ENCODE measurements around the gene PRKCH.

The PRKCH gene

DNA sequence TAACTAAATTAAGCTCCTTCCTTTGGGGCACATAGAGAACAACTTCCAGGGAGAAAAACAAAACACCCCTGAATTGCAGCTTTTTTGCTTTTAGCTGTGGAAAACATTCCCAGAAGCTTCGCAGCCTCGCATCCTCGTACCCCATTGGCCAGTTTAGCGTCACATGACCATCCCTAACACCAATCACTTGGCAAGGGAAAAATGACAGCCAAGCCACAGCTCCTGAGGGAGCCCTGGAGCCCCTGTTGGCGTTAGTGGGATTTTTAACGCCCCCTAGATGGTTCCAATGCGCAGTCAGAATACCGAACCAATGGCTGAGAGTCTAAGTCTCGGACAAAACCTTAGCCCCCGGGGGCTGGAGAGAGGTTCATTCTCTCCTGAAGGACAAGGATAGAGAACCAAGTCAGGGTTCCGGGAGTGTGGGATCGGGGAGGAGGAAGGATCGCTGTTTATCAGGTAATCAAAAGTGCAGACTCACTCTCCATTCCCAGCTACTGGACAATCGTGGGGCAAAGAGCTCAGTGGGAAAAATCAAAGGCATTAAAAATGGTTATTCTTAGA, 238.3 kb downstream of the PRKCH start:
- DNase-seq, result no peak

DNA sequence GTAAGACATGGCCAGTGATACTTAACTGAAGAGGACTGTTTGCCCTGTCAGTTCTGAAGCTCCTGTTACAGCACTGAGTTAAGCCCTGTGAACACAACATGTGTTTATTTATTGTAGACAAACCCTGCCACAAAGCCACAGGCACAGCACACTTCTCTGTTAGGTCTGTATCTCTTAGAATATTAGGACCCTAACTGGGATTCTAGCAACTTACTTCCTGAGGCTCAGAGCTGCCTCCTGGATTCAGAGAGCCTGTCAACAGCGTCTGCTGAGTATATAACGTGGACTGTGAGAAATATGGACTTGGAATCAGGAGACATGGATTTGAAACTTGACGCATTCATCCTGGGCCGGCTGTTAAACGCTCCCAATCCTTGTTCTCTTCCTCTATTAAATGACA, 238.9 kb downstream of the PRKCH start:
- DNase-seq, result no peak

DNA sequence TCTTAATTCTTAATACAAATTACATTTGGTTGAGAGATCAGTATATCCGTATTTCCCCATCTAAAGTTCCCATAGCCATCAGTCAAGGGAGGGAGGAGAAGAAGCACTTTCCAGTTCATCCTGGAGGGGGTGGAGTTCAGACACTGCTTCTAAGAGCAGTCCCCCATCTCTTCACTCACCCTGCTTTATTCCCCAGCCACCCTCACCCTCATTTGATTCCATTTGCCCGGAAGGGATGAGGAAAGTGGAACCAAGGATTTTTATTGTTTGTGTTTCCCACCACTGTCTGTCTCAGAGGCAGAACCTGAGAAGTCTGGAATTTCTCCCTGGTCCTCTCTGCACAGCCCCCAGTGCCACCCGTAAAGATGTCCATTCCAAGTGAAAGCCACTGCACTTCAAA, 239.7 kb downstream of the PRKCH start:
- no peak for DNase-seq

DNA sequence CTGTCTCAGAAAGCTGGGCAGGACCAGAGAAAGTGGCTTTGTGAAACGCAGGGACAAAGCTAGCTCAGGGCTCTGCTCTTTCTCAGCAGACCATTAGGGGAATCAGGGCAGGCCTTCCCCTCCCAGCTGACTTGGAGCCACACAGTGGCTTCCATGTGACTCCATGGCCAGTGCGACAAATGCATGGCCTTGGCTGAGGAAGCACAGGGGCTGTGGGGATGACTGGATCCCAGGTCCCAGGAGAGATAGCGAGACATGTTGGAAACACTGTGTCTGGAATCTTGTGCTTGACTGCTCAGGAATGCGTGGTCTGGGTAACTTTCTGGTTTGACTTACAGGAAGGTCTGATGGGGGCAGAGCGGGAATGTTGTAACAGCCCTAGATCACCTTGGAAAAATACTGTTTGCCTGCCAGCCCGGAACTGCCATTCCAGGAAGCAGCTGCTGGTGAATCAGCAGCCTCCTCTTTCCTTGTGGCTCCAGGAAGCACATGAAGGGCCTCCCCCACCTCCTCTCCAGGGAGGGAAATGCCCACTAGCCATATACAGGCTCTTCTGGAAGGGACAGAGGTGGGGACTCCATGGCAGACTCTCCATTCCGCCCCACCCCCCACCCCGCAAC, 240.4 kb downstream of the PRKCH start:
- no peak for DNase-seq

DNA sequence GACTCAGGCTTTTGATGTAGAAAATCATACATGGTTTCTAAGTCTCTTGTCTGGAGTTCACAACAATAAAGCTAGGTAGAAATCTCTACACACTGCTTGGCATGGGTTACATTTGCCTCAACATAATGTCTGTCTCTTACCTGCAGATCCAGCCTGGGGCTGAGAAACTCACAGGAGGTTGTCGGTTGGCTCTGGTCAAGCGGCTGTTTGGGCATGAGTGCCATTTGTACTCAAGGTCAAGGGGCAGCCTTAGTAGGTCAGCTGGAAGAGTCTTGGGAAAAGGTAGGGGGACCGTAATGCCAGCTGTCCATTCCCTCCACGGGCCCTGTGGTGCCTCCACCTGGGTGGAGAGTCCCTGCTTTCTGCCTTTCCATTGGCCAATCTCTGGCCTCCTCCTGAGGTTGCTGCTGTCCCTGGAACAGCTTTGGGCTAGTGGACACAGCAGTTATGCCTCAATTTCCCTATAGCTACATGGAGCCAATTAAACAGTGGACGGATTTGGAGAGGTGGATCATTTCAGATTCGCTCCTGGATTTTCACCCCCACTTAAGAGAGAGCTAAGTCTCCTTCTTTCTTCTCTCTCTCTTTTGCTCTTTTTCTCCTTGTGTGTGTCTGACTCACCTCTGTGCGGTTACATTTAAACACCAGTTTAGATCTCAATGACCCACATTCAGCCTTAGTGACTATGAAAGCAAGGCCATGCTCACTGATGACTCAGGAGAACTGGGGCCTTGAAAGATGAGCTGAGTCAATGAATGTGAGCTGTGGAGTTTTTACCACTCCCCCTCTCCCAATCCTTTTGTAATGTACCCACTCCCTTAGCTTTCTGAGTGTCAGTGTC, 241.2 kb downstream of the PRKCH start:
- no peak for DNase-seq

DNA sequence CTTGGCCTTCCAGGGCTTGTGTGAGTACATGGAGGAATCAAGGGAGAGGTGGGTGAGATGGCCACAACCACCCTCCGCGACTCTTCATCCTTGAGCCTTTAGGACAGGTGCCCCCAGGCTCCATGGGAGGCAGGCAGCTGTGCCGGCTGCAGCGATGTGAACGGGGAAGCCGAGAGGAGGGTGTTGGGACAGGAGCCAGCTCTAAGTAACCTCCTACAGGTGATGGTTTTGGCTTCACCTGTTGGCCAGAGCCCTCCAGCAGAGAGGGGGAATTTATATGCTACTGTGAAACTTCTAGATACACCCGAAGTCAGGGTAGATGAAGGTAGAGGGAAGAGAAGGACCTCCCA, 241.8 kb downstream of the PRKCH start:
- no peak for DNase-seq

DNA sequence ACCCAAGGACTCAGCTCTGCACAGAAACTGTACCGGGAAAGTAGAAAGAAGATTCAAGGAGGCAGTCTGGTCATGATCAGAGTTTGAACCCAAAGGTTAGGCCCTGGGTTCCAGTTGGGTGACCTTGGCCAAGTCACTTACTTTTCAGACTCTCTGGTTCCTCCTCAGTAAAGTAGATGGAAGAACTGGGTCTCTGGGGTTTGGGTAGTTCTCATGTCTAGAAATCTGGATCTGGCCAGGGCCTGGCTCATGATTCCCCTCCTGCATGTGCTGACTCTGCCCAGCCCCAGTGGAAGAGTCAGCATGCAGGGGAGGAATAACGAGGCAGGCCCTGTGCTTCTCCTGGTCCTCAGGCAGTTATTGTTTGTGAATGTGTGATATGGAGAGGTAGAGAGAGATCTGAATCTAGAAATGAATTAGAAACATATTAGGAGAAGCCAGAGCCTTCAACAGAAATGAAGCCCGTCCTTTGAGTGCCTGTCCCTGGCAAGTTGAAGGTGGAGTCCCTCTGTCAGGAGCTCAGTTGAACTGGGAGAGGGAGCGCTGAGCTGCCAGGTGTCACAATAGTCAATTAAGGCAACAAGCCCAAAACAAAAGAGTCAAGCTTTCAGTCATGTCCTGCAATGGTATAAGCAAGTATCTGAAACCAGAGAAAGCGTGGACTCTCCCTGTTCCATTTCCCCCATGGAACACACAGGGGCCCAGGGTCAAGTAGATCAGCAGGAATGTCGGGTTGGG, 242.7 kb downstream of the PRKCH start:
- no peak for DNase-seq

DNA sequence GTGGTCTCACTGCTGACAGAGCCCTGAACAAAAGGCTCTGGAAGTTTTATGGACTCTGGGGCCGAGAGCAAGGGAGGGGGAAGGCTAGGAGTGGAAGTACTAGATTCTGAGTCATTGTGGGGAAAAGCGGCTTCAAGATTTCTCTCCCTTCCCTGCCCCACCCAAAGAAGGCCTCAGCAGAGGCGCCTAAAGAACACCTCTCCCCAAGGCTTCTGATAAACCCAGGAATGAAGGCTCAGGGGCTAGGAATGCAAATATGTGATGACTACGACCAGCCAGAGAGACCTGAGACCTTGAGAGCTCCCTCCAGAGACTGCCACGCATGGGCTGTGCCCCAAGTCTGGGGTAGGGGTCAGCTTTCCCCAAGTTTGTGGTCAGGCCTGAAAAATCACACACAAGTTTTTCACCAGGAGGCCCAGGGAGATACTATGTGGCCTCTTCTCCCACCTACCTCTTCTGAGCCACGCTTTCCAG, 243.3 kb downstream of the PRKCH start:
- DNase-seq, result no peak

DNA sequence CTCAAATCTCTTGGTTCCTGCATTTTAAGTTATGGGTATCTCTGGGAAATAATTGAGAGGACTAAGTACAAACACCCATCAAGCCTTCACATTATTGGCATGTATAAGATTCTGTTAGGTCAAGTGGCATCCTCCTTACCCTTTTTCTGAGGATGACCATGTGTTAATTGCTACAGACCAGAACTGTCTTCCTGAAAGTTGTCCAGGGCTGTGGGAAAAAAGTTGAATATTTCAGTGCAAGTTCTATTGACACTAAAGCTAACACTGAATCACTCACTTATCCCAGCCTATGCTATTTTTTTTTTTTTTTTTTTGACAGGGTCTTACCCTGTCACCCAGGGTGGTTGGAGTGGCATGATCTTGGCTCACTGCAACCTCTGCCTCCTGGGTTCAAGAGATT, 243.8 kb downstream of the PRKCH start:
- DNase-seq, result no peak

DNA sequence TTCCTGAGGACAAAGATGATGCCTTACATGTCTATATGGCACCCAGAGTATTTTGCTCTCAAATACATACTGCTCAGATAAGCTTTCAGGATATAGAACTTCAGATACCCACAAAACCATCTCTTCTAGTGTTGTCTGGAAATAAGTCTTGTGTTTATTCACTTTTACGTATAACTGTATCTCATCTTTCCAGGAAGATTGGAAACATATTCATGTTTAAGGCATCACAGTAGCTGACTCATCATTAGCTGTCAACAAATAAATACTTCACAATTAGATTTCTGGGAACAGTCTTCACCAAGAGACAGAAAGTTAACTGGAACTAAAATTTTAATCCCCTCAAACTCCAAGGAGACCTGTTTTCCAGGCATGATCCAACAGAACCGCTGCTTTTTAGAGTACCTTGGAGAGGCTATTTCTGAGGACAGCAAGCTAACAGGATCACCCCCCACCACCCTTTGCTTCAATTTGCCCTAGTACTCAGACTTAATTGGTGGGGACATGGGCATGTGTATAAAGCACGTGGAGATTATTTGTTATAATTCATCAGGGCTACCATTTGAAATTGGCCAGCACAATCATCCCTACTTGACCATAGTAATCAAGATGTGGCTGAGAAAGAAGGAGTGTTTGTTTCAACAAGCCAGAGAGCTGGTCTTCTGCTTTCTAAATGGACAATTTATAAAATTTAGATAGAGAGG, 244.6 kb downstream of the PRKCH start:
- no peak for DNase-seq

DNA sequence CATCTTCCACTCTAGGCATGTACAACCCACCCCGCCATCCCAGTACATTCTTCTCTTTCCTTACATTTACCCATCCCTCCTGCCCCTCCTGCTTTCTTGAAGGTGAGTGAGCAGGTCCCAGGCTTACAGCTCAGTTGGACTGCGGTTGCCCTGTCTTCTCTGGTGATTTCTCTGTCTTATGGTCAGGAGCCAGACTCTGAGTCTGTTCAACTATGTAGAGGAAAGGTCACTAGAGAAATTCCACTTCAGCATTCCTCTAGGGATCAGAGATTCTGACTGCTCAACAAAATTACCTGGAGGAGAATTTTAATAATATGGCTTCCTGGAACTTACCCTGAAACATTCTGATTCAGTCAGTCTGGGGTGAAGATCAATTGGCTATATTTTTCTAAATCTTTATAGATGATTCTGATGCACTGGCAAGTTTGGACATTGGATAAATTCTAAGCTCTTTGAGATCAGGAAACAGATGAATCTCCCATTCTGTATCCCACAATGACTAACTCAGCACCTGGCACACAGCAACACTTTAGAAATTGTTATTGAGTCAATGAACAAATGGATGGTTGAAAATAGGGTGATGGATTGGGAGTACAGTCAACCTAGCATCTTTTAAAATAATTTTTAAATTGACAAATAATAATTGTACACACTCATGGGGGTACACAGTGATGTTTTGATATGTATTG, 245.3 kb downstream of the PRKCH start:
- no peak for DNase-seq

DNA sequence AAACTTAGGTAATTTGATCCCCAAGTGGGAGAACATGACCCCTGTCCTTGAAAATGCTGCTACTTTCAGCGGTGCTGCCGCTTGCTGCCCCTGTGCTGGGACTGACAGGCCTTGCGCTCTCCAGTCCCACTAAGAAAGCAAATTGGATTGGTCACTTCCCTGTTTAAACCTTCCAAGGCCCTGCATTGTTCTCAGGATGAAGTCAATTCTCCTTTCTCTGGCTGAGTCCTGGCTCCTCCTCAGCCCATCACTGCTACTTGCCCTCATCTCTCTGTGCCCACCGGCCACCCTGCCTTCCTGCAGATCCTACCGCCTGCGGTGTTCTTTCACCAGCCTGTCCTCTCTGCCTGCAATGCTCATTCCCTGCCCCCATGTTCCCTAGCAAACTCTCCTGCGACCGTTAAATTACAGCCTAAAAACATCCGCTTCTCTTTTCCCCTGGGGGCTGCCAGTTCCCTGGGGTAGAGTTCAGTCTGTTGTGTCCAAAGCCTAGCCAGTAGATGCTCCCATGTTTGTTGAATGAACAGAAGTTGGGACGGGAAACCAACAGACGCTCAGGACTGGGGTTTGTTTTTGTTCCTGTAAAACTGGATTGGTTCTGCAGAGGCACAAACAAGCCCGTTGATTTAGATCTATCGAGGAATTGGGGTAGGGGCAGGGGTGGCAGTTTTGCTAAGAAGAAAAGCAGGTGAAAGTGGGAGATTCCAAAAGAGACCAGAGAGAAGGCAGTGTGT, 246.6 kb downstream of the PRKCH start:
- no peak for DNase-seq

DNA sequence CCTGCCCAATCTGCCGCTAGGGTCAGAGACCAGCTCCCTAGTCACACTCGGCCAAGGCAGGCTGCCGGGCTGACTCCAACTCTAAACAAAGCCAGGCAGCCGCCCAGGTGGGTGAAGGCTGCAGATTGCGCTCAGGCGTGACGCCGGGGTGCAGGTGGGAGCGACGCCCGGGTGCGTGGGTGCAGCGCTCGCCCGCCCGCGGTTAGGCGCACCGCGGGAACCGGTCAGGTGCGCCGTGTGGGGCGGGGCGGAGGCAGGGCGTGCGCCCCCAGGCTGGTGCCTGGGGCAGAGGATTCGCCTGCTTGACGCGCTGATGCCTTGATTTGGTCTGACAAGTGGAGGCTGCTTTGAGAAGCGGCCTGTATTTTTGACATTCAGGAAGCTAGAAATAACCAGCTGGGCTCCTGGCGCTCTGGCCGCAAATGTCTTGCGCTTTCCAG, 247.2 kb downstream of the PRKCH start:
- DNase-seq, result peak; percentile 72

DNA sequence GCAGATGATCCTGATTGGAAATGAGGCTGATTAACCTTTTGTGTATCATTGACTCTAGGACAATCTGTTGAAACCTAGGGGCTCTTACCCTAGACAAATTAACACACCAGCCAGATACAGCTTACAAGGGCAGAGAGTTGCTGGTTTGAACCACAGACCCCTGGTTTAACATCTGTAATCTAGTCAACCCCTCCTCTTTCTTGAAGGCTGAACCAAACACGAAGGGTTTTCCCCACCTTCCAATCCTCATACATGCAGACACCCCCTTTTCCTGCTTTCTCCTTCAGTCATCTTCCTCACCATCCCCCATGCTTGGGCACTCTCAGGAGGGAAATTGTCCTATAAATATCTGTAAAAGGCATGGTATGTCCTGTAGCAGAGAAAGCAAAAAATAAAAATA, 247.9 kb downstream of the PRKCH start:
- no peak for DNase-seq

DNA sequence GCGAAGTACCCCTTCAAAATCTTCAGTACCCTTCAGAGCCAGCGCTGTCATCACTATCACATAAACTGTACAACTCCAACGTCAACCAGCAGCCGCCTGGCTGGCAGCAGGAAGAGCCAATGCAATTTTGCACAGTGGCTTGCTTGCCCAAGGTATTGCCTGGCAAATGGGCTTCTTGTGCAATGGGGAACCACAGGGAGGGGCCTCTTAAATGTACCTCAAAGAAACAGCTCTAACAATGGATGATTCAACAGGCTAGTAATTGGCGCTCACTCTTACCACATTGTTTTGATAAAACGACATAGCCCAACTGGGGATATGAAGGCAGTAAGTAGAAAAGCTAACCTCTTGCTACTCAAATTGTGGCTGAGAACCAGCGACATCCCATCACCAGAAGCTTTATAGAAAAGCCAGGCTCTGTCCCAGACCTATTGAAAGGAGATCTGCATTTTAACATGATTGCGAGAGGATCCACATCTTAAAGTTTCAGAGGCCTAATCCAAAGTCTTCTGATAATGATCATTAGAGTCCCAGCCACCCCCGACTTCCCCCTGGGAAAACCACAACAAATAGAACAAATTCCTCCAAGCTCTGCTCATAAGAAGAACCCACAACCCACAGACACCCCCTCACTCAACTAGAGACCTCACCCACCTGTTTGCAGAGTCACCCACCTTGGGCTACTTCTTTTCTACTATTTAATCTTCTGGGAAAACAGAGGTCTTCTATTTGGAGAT, 248.6 kb downstream of the PRKCH start:
- peak; percentile 41 for DNase-seq

DNA sequence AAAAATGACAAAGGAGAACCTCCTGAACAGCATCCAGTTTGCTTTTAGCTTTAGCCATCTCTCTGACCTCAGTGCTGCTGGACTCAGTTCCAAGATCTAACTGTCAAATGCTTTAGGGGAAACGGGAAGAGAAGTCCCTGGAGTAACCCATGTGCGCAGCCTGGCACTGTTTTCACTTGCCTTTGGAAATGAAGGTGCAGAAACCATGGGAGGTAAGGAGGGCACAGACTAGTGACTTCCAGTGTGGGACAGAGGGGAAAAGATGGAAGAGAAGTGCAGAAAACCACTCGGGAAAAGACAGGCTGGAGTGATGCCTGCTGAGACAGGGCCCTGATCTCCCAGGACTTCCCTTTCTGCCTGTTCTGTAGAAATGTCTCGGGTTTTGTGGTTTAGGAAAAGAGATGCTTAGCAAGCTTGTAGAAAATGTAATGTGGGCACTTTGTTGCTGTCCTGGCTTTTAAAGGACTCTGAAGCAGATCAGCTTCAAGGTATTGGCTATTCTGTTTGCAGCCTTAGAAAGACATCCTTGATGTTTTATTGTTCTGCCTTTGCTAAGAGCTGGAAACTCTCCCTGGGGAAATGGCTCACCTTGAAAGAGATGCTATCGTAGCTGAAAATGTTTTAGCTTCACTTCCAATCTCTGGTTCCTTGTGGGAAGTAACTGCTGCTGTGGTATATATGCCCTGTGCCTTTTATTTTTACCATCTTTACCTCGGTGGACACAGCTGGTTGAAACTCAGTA, 249.3 kb downstream of the PRKCH start:
- DNase-seq, result no peak

DNA sequence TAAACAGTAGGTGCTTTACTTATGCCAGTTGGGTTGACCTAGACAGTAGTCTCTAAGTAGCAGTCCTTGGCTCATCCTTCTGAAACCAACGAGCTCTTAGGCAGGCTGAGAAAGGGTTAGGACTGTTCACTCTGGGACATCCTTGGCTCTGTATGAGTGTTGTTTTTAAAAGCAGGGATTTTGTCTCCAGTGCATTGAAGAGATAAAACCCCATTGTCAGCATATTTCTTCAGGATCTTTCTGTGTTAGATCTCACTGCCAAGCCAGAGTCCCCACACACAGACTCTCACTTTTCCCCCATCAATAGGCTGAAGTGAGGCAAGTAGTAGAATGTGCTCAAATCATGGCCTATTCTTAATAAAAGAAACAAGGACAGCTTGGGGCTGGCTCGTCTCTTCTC, 250.5 kb downstream of the PRKCH start:
- DNase-seq, result no peak

DNA sequence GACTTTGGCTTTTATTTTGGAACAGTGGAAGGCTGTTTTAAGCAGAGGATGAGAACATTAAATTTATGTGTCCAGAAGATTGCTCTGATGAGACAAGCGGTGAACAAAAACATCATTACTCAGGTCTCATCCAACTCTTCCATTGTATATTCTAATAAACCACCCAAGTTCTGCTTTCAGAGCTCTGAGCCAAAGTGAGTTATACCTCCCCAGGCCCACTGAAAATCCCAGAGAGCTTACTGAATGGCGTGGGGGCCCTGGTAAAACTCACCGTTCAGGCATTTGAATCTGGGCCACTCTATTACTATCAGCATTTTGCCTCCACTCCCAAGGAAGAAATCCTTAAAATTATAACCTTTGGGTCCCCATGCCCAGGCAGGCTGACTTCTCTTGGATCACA, 251.9 kb downstream of the PRKCH start:
- DNase-seq, result no peak

DNA sequence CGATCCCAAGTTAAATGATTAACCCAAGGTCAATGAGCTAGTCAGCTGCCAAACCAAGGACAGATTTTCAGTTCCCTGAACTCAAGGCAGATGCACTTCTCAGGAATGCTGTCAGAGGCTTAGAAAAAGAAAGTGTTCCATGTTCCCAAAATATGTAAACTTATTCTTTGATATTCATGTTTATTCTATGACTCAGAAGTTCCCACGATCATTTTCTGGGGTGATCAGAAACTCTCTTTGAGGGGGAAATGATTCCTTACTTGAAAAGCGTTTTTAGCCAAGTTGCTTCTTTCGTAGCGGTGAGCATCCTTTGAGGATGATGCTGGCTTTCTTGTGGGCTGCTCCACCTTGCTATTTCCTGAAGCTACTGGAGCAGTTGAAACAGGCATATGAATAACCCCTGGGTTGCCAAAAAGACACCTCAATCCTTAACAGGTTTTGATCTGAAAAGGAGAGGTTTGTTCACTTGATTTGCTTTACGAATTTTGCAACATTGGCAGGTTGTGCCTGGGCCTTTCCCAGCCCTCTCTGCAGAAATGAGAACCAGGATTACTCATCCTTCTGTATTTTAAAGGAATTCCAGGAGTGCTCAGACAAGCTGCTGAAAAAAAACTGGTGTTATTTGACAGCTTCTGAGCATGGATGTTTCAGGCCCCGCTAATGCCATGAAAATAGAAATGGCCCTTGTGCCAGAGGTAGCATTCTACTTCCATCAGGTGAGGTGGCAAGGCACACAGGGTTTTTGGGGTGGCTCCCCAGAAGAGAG, 252.6 kb downstream of the PRKCH start:
- no peak for DNase-seq

DNA sequence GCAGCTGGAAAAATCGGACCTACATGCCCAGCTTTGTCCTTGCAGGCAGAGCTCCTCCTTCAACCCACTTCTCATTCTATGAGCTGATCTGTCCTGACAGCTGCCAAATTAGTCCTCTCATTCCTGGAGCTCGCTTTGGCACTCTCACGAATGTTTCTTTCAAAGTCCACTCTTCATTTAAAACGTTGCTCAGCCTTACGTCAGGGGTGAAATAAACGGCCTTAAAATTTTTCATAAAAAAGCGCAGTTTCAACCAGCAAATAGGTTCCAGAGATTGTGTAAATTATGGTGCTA, 253.1 kb downstream of the PRKCH start:
- DNase-seq, result no peak

Data from activated T-cell treated with anti-CD3 and anti-CD28 coated beads, Interleukin-2, amount 50 U/mL, for 1 hour (primary cell).